H1 (cell line): ENCODE measurements around the gene DENND2A. TPM values are rescaled to one million over a fixed set of nuclear protein-coding genes. Genes with fewer than 3 reads are reported as not detected.
A peak's percentile ranks its signal among the peaks of the same experiment; 100 is the strongest.

Experiments
- CEBPB ChIP-seq: IDR thresholded peaks from 2 replicates; pipeline ENCODE4 v1.6.1; 2012; ENCODE audit warnings: low read depth, low read length
- CHD1 ChIP-seq: IDR thresholded peaks from 2 replicates; pipeline ENCODE4 v1.6.1; 2012; ENCODE audit warnings: low read depth, low read length, improper control_type of control experiment
- CREB1 ChIP-seq: IDR thresholded peaks from 2 replicates; pipeline ENCODE4 v1.6.1; 2012; ENCODE audit warnings: inconsistent platforms
- CTBP2 ChIP-seq: IDR thresholded peaks from 2 replicates; pipeline ENCODE4 v1.7.0; 2011; ENCODE audit warnings: borderline replicate concordance, mild to moderate bottlenecking, moderate library complexity, mixed read lengths, low read length; ENCODE audit not compliant: insufficient read depth, insufficient read length
- E2F6 ChIP-seq: IDR thresholded peaks from 2 replicates; pipeline ENCODE4 v1.6.1; 2012; ENCODE audit warnings: inconsistent platforms
- EP300 ChIP-seq, 2 experiments: IDR thresholded peaks; 1 replicate in 1 of 2; 2 replicates in 1 of 2; pipeline ENCODE4 v1.6.1; 2011 to 2012; ENCODE audit warnings: low read depth in 2 of 2, low read length in 2 of 2, mild to moderate bottlenecking in 2 of 2, borderline replicate concordance in 1 of 2, inconsistent platforms in 1 of 2, moderate library complexity in 1 of 2
- GABPA ChIP-seq: IDR thresholded peaks from 2 replicates; pipeline ENCODE4 v1.6.1; 2011; ENCODE audit warnings: mild to moderate bottlenecking, low read length, moderate library complexity, borderline replicate concordance; ENCODE audit not compliant: insufficient read depth
- KDM4A ChIP-seq: IDR thresholded peaks from one replicate; pipeline ENCODE4 v1.7.1; 2012; ENCODE audit warnings: low read depth, mild to moderate bottlenecking, moderate library complexity, low read length, inconsistent platforms; ENCODE audit not compliant: severe bottlenecking
- KDM5A ChIP-seq: fragments of 200-600 bp; IDR thresholded peaks from 2 replicates; pipeline ENCODE4 v1.7.1; 2012; ENCODE audit warnings: mild to moderate bottlenecking, low read length, inconsistent platforms, mixed read lengths
- NANOG ChIP-seq: IDR thresholded peaks from 2 replicates; pipeline ENCODE4 v1.6.1; 2011; ENCODE audit warnings: low read length, low read depth, mild to moderate bottlenecking, inconsistent platforms; ENCODE audit not compliant: insufficient read depth, poor library complexity, severe bottlenecking
- RAD21 ChIP-seq, 2 experiments: IDR thresholded peaks in 1 of 2; conservative IDR thresholded peaks in 1 of 2; 2 replicates each; pipeline ENCODE4 v1.6.1; 2011; ENCODE audit warnings: low read depth in 2 of 2, low read length in 2 of 2, improper control_type of control experiment in 1 of 2, inconsistent platforms in 1 of 2, mild to moderate bottlenecking in 1 of 2, moderate library complexity in 1 of 2
- SUZ12 ChIP-seq: fragments of 200-600 bp; sonication (generic); IDR thresholded peaks from 2 replicates; pipeline ENCODE4 v1.6.1; 2012; ENCODE audit warnings: mild to moderate bottlenecking, inconsistent platforms, low read length, moderate library complexity, mixed read lengths
- TBP ChIP-seq: IDR thresholded peaks from 2 replicates; pipeline ENCODE4 v1.6.1; 2011; ENCODE audit warnings: low read depth, low read length, improper control_type of control experiment
- polyA plus RNA-seq, 7 experiments: library from polyadenylated mRNA; depleted of rRNA in 3 of 7; stranded (reverse) in 5 of 7; unstranded in 2 of 7; fragments of >200 nt in 5 of 7; fragments of 200-250 nt in 2 of 7; gene quantifications; 1 replicate in 5 of 7; 2 replicates in 1 of 7; 4 replicates in 1 of 7; pipeline versions ENCODE4 v1.2.1 to v1.2.3, GENCODE V29; 2011 to 2013; ENCODE audit warnings: missing spikeins in 2 of 7, mixed read lengths in 2 of 7
- total RNA-seq: library from RNA; stranded (reverse); fragmentation: NEBNext Ultra II Directional; extraction: Animal tissue kit (Norgen Biotek cat#: 25700); gene quantifications from 2 replicates; pipeline ENCODE4 v1.2.1, GENCODE V29; 2021
- TF ChIP-seq, protein P1 (sequence below): IDR thresholded peaks from 2 replicates; pipeline ENCODE4 v1.6.1; 2012; ENCODE audit warnings: low read length, inconsistent platforms

The DENND2A gene
- total and polyA plus RNA-seq, 2 of the 8 experiments (the other 6 are each of a cell fraction or from before 2014, with no cell fraction given), result 5.0 to 13.0 TPM

- no peak for TF ChIP-seq E2F6
- no peak for TF ChIP-seq SUZ12
- TF ChIP-seq RAD21 (IDR thresholded peaks at IDR 0.05 in 1 of 2, conservative IDR thresholded peaks at IDR 0.05 in 1 of 2; ENCODE audit: low read depth in 2 of 2, low read length in 2 of 2), result peak; percentile 31 to 54
- TF ChIP-seq EP300 (IDR thresholded peaks at IDR 0.05; ENCODE audit: borderline replicate concordance in 1 of 2, low read depth in 2 of 2, low read length in 2 of 2), result no peak
- TF ChIP-seq CTBP2, result no peak
- no peak for TF ChIP-seq CEBPB
- no peak for TF ChIP-seq NANOG
- TF ChIP-seq CREB1, result no peak
- TF ChIP-seq GABPA, result no peak
- no peak for TF ChIP-seq KDM5A
- TF ChIP-seq TBP, result no peak
- TF ChIP-seq KDM4A, result no peak
- TF ChIP-seq CHD1, result no peak
- TF ChIP-seq, protein P1, sequence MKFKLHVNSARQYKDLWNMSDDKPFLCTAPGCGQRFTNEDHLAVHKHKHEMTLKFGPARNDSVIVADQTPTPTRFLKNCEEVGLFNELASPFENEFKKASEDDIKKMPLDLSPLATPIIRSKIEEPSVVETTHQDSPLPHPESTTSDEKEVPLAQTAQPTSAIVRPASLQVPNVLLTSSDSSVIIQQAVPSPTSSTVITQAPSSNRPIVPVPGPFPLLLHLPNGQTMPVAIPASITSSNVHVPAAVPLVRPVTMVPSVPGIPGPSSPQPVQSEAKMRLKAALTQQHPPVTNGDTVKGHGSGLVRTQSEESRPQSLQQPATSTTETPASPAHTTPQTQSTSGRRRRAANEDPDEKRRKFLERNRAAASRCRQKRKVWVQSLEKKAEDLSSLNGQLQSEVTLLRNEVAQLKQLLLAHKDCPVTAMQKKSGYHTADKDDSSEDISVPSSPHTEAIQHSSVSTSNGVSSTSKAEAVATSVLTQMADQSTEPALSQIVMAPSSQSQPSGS, result no peak
Measured at GRCh38 chr7:140506788-140507464, 133.7 kb downstream of the DENND2A start (continued).
